Astrocyte (in vitro differentiated cells and primary cell): Measurements from ENCODE around the gene FCN3. TPM values are rescaled to one million over a fixed set of nuclear protein-coding genes. Genes with fewer than 3 reads are reported as not detected.

Source experiments
- DNase-seq: peaks from one replicate; pipeline ENCODE4 v3.0.0-alpha.2; 2010; ENCODE audit warnings: low read depth
- FAIRE-seq: peaks from 2 replicates; lab custom pipeline; 2011; peaks lifted over from hg19 to GRCh38; lab: Jason Lieb, UNC
- H2AFZ ChIP-seq: 2 replicates; pipeline ENCODE4 v1.6.0; 2012; ENCODE audit warnings: low read depth, low read length, inconsistent platforms
- H3K27ac ChIP-seq: 2 replicates; pipeline ENCODE4 v1.5.1; 2011; ENCODE audit warnings: low read depth, low read length, inconsistent platforms
- H3K27me3 ChIP-seq: 2 replicates; pipeline ENCODE4 v1.6.0; 2011; ENCODE audit warnings: low read length, inconsistent platforms; ENCODE audit not compliant: insufficient read depth
- H3K36me3 ChIP-seq: 2 replicates; pipeline ENCODE4 v1.5.1; 2011; ENCODE audit warnings: low read length, inconsistent platforms; ENCODE audit not compliant: insufficient read depth
- H3K4me1 ChIP-seq: 2 replicates; pipeline ENCODE4 v1.5.1; 2011; ENCODE audit warnings: low read length, inconsistent platforms; ENCODE audit not compliant: insufficient read depth
- H3K4me2 ChIP-seq: 2 replicates; pipeline ENCODE4 v1.6.0; 2012; ENCODE audit warnings: low read length, inconsistent platforms
- H3K4me3 ChIP-seq: 2 replicates; pipeline ENCODE4 v1.5.1; 2011; ENCODE audit warnings: low read depth, mild to moderate bottlenecking, low read length, inconsistent platforms; ENCODE audit not compliant: insufficient read depth
- H3K79me2 ChIP-seq: 2 replicates; pipeline ENCODE4 v1.6.0; 2012; ENCODE audit warnings: mild to moderate bottlenecking, low read length, inconsistent platforms; ENCODE audit not compliant: insufficient read depth
- H3K9ac ChIP-seq: 2 replicates; pipeline ENCODE4 v1.6.0; 2012; ENCODE audit warnings: mild to moderate bottlenecking, low read length, inconsistent platforms
- H3K9me3 ChIP-seq: 2 replicates; pipeline ENCODE4 v1.5.1; 2012; ENCODE audit warnings: low read depth, mild to moderate bottlenecking, low read length, inconsistent platforms; ENCODE audit not compliant: insufficient read depth
- H4K20me1 ChIP-seq: 2 replicates; pipeline ENCODE4 v1.6.0; 2012; ENCODE audit warnings: low read length, inconsistent platforms; ENCODE audit not compliant: insufficient read depth
- H3K27ac Mint-ChIP-seq: one replicate; pipeline ENCODE4 v1.8.0; 2021; ENCODE audit warnings: mild to moderate bottlenecking, mixed read lengths; ENCODE audit not compliant: unreplicated experiment
- H3K27me3 Mint-ChIP-seq: one replicate; pipeline ENCODE4 v1.8.0; 2021; ENCODE audit warnings: low read depth, mixed read lengths; ENCODE audit not compliant: unreplicated experiment
- H3K36me3 Mint-ChIP-seq: one replicate; pipeline ENCODE4 v1.8.0; 2021; ENCODE audit warnings: low read depth, mixed read lengths; ENCODE audit not compliant: unreplicated experiment
- H3K4me1 Mint-ChIP-seq: one replicate; pipeline ENCODE4 v1.8.0; 2021; ENCODE audit warnings: low read depth, mixed read lengths; ENCODE audit not compliant: unreplicated experiment
- H3K4me3 Mint-ChIP-seq: one replicate; pipeline ENCODE4 v1.8.0; 2021; ENCODE audit warnings: mild to moderate bottlenecking, moderate library complexity, mixed read lengths; ENCODE audit not compliant: unreplicated experiment
- H3K9me3 Mint-ChIP-seq: one replicate; pipeline ENCODE4 v1.8.0; 2021; ENCODE audit warnings: mild to moderate bottlenecking, mixed read lengths; ENCODE audit not compliant: unreplicated experiment
- EZH2 ChIP-seq: IDR thresholded peaks from 2 replicates; pipeline ENCODE4 v1.6.1; 2012; ENCODE audit warnings: mild to moderate bottlenecking, low read length, inconsistent platforms; ENCODE audit not compliant: insufficient read depth
- total RNA-seq: library from RNA; stranded (reverse); gene quantifications from 2 replicates; pipeline ENCODE4 v1.2.1, GENCODE V29; 2021
- TF ChIP-seq, protein P1 (sequence below): IDR thresholded peaks from 2 replicates; pipeline ENCODE4 v1.5.1; 2011; ENCODE audit warnings: low read depth, mild to moderate bottlenecking, inconsistent platforms, low read length, moderate library complexity; ENCODE audit not compliant: insufficient read depth

Gene FCN3
- total RNA-seq, 1 donor from 2014 or later, result not detected

DNA sequence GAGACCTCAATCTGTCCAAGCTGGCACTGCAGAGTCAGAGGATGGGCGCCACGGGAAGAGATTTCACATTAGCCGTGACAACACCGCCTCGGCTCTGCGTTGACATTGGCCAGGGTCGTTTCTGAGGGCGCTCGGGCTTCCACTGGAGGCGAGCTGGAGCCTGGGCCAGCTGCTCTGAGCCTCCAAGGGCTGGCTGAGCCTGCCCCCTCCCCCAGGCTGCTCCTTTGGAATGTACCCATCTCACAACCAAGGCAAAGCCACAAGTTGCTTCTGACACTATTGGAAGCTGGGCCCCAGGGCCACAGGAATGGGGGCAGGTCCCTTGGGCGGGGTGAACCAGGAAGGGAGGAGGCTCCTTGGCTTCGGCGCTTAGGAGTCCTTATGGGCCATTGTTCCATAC, 30.4 kb upstream of the FCN3 start:
- Histone ChIP-seq H3K27ac (no peak overlapping the region), H2AFZ (no peak overlapping the region), H3K9me3 (no peaks in the 10 kb centered on the region), H3K4me2 (no peak overlapping the region), H3K4me3 (no peak overlapping the region), H3K36me3 (peaks cover 2% of the 10 kb centered on the region), H3K79me2 (no peaks in the 10 kb centered on the region), H3K9ac (no peak overlapping the region), H4K20me1 (no peaks in the 10 kb centered on the region), H3K4me1 (peaks cover 28% of the 10 kb centered on the region), H3K27me3 (no peaks in the 10 kb centered on the region)
- peaks cover 22% of the 10 kb centered on the region for H3K4me1 Mint-ChIP-seq
- FAIRE-seq, result no peak
- H3K4me3 Mint-ChIP-seq, result no peak overlapping the region
- TF ChIP-seq, protein P1, sequence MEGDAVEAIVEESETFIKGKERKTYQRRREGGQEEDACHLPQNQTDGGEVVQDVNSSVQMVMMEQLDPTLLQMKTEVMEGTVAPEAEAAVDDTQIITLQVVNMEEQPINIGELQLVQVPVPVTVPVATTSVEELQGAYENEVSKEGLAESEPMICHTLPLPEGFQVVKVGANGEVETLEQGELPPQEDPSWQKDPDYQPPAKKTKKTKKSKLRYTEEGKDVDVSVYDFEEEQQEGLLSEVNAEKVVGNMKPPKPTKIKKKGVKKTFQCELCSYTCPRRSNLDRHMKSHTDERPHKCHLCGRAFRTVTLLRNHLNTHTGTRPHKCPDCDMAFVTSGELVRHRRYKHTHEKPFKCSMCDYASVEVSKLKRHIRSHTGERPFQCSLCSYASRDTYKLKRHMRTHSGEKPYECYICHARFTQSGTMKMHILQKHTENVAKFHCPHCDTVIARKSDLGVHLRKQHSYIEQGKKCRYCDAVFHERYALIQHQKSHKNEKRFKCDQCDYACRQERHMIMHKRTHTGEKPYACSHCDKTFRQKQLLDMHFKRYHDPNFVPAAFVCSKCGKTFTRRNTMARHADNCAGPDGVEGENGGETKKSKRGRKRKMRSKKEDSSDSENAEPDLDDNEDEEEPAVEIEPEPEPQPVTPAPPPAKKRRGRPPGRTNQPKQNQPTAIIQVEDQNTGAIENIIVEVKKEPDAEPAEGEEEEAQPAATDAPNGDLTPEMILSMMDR, result no peak
- TF ChIP-seq EZH2, result no peak
- peak overlapping the region; percentile 72 for H3K27ac Mint-ChIP-seq
- no peaks in the 10 kb centered on the region for H3K9me3 Mint-ChIP-seq
- peaks cover 12% of the 10 kb centered on the region for H3K36me3 Mint-ChIP-seq
- no peaks in the 10 kb centered on the region for H3K27me3 Mint-ChIP-seq
- peak; percentile 80 for DNase-seq

DNA sequence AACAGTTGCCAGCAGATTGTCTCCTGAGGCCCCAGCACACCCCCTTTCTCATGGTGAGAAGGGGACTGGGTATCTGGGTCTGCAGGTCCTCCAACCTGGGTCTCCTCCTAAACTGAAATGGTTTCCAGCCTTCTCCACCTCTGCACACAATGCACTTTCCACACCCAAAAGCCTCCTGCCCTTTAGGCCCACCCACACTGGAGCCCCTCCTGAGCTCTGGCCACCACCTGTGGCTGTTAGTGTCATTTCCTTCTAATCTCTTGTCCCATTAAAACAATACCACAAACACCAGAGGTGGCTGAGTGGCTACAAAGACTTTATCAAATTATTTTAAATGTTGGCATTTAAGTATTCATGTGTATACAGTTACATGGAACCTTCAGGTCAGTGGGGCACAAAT, 29.3 kb upstream of the FCN3 start:
- TF ChIP-seq EZH2, result no peak
- TF ChIP-seq, protein P1, result no peak
- no peak overlapping the region for H3K27ac ChIP-seq
- no peaks in the 10 kb centered on the region for H3K27me3 ChIP-seq
- Mint-ChIP-seq H3K4me1 (peaks cover 22% of the 10 kb centered on the region), H3K36me3 (peaks cover 12% of the 10 kb centered on the region), H3K9me3 (no peaks in the 10 kb centered on the region), H3K4me3 (no peak overlapping the region), H3K27me3 (no peaks in the 10 kb centered on the region), H3K27ac (no peak overlapping the region)
- no peak overlapping the region for H3K9ac ChIP-seq
- H2AFZ ChIP-seq, result no peak overlapping the region
- no peaks in the 10 kb centered on the region for H3K79me2 ChIP-seq
- FAIRE-seq, result no peak
- H4K20me1 ChIP-seq, result no peaks in the 10 kb centered on the region
- no peak for DNase-seq
- no peaks in the 10 kb centered on the region for H3K36me3 ChIP-seq
- no peak overlapping the region for H3K4me3 ChIP-seq
- no peaks in the 10 kb centered on the region for H3K9me3 ChIP-seq
- peaks cover 28% of the 10 kb centered on the region for H3K4me1 ChIP-seq
- peak overlapping the region; percentile 20 for H3K4me2 ChIP-seq

DNA sequence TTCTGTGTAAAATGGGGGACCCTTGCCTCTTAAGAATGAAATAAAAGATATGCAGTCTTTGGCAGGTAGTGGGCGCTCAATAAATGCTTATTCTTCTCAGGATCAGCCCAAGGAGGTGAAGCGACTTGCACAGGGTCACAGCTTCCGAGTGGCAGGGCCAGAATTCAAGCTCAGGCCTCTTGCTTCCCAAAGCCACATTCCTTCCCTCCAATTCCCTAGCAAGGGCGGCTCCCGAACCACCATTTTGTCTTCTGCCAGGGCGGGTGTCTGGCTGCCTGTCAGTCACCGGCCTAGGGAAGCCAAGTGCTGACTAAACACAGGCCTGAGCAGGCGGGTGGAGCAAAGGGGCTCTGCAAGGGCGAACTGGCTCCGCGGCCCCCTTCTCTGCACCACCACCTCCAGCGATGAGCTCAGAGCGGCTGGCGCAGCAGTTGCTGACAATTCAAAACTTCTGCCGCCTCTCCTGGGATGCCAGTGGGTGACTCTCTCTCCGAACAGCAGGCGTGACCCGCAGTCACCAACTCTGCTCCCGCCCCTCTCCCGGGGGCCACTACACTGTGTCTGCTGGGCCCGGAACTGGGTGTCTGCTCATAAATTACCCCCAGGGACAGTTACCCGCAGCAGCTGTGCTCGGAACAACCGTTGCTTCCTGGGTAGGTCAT, 28.6 kb upstream of the FCN3 start:
- no peak for DNase-seq
- Histone ChIP-seq H3K9me3 (no peaks in the 10 kb centered on the region), H3K4me3 (no peak overlapping the region), H2AFZ (no peak overlapping the region), H3K79me2 (no peaks in the 10 kb centered on the region), H3K4me1 (peaks cover 21% of the 10 kb centered on the region), H4K20me1 (no peaks in the 10 kb centered on the region), H3K27ac (no peak overlapping the region), H3K27me3 (no peaks in the 10 kb centered on the region), H3K9ac (no peak overlapping the region), H3K36me3 (no peaks in the 10 kb centered on the region), H3K4me2 (peak overlapping the region; percentile 20)
- no peak overlapping the region for H3K4me3 Mint-ChIP-seq
- no peaks in the 10 kb centered on the region for H3K9me3 Mint-ChIP-seq
- no peak for FAIRE-seq
- peaks cover 24% of the 10 kb centered on the region for H3K4me1 Mint-ChIP-seq
- H3K27ac Mint-ChIP-seq, result peak overlapping the region; percentile 26
- TF ChIP-seq, protein P1, result peak; percentile 18
- TF ChIP-seq EZH2, result no peak
- peaks cover 10% of the 10 kb centered on the region for H3K36me3 Mint-ChIP-seq
- H3K27me3 Mint-ChIP-seq, result no peaks in the 10 kb centered on the region
